SU-DHL-6 (cell line): Measurements from ENCODE around the gene THAP3.

Experiments used
- H2AFZ ChIP-seq: fragments of 200-600 bp; sonication (generic); 2 replicates; pipeline ENCODE4 v1.6.1; 2014; ENCODE audit warnings: low read depth, mild to moderate bottlenecking, moderate library complexity, mixed read lengths, antibody characterized with exemption, low read length; ENCODE audit not compliant: severe bottlenecking
- H3F3A ChIP-seq: fragments of 200-600 bp; shearing (Covaris generic); 2 replicates; pipeline ENCODE4 v1.6.0; 2016; ENCODE audit warnings: antibody characterized with exemption, mild to moderate bottlenecking; ENCODE audit not compliant: insufficient read depth
- H3K27ac ChIP-seq: fragments of 200-600 bp; sonication (generic); 2 replicates; pipeline ENCODE4 v1.5.1; 2016; ENCODE audit warnings: low read depth, mild to moderate bottlenecking, low read length, moderate library complexity, mixed read lengths
- H3K27me3 ChIP-seq: fragments of 200-600 bp; sonication (generic), shearing (Covaris generic); 2 replicates; pipeline ENCODE4 v1.6.0; 2014; ENCODE audit warnings: mild to moderate bottlenecking, low read length
- H3K36me3 ChIP-seq: fragments of 200-600 bp; sonication (generic); 2 replicates; pipeline ENCODE4 v1.6.1; 2014; ENCODE audit warnings: mild to moderate bottlenecking, low read length, mixed read lengths
- H3K4me2 ChIP-seq: fragments of 300-600, 200-600 bp; shearing (Covaris generic), sonication (generic); 2 replicates; pipeline ENCODE4 v1.6.0; 2014; ENCODE audit warnings: low read length, low read depth, mild to moderate bottlenecking; ENCODE audit not compliant: poor library complexity, severe bottlenecking
- H3K4me3 ChIP-seq: fragments of 200-600 bp; sonication (generic); 2 replicates; pipeline ENCODE4 v1.5.1; 2014; ENCODE audit warnings: antibody characterized with exemption, low read length, mild to moderate bottlenecking, mixed read lengths; ENCODE audit not compliant: insufficient read depth, poor library complexity, severe bottlenecking
- H3K79me2 ChIP-seq: fragments of 200-600 bp; sonication (generic); 2 replicates; pipeline ENCODE4 v1.6.1; 2014; ENCODE audit warnings: mild to moderate bottlenecking, low read length, moderate library complexity; ENCODE audit not compliant: insufficient read depth
- H3K9ac ChIP-seq: fragments of 200-600 bp; sonication (generic); 2 replicates; pipeline ENCODE4 v1.7.0; 2014; ENCODE audit warnings: mild to moderate bottlenecking, low read length
- H3K9me2 ChIP-seq: fragments of 200-600 bp; sonication (generic); replicated peaks from 2 replicates; pipeline ENCODE4 v1.6.1; 2014; ENCODE audit warnings: low read length; ENCODE audit not compliant: insufficient read depth
- H3K9me3 ChIP-seq: fragments of 200-600 bp; sonication (generic); 2 replicates; pipeline ENCODE4 v1.6.1; 2014; ENCODE audit warnings: low read length, mixed read lengths; ENCODE audit not compliant: insufficient read depth
- H4K20me1 ChIP-seq: fragments of 200-600 bp; sonication (generic); 2 replicates; pipeline ENCODE4 v1.6.1; 2014; ENCODE audit warnings: low read depth, mild to moderate bottlenecking, antibody characterized with exemption, low read length, moderate library complexity, mixed read lengths
- CTCF ChIP-seq: fragments of 200-600 bp; sonication (generic); IDR thresholded peaks from one replicate; pipeline ENCODE4 v1.5.1; 2017; ENCODE audit warnings: antibody characterized with exemption, mild to moderate bottlenecking, low read length, moderate library complexity; ENCODE audit not compliant: insufficient read depth, poor library complexity, severe bottlenecking
- EZH2phosphoT487 ChIP-seq: fragments of 200-600 bp; sonication (generic), shearing (Covaris generic); conservative IDR thresholded peaks from 2 replicates; pipeline ENCODE4 v1.6.1; 2018; ENCODE audit warnings: mild to moderate bottlenecking, antibody characterized with exemption, low read length, moderate library complexity, mixed read lengths

THAP3 gene

GRCh38 chr1:6613361-6614018, 11.2 kb upstream of the THAP3 start, which contains the start of gene PHF13:
Gene PHF13, plus strand, starts transcription at chr1:6613731. Its CDS starts 336 bp downstream, at chr1:6614067.
- TF ChIP-seq EZH2phosphoT487 (no peak), CTCF (no peak)
- peaks cover 25% of the 10 kb centered on the region for H3K79me2 ChIP-seq

GRCh38 chr1:6614019-6614928, 10.4 kb upstream of the THAP3 start:
- Histone ChIP-seq H4K20me1 (no peaks in the 10 kb centered on the region), H3K4me3 (peak overlapping the region; percentile 93), H2AFZ (peak overlapping the region; percentile 90), H3K9me3 (no peaks in the 10 kb centered on the region), H3K4me2 (peak overlapping the region; percentile 55), H3K9me2 (no peaks in the 10 kb centered on the region), H3K9ac (peak overlapping the region; percentile 99), H3K79me2 (peaks cover 30% of the 10 kb centered on the region), H3K27ac (peak overlapping the region; percentile 65), H3K27me3 (no peaks in the 10 kb centered on the region), H3K36me3 (no peaks in the 10 kb centered on the region), H3F3A (0 out of 2 replicates have a peak, but pooled peaks cover 6% of the 10 kb centered on the region)
- TF ChIP-seq EZH2phosphoT487 (no peak), CTCF (no peak)

More at GRCh38 chr1:6613361-6614018, 11.2 kb upstream of the THAP3 start, which contains the start of gene PHF13:
- Histone ChIP-seq H3K9ac (peak within 1 kb of the TSS; percentile 99), H3K4me3 (peak within 1 kb of the TSS; percentile 93), H3F3A (0 out of 2 replicates have a peak, but pooled peaks cover 6% of the 10 kb centered on the region), H3K4me2 (peak within 1 kb of the TSS; percentile 86), H4K20me1 (no peaks in the 10 kb centered on the region), H2AFZ (peak within 1 kb of the TSS; percentile 90), H3K9me2 (no peaks in the 10 kb centered on the region), H3K36me3 (no peaks in the 10 kb centered on the region), H3K27ac (peak within 1 kb of the TSS; percentile 65), H3K27me3 (no peaks in the 10 kb centered on the region), H3K9me3 (no peaks in the 10 kb centered on the region)

GRCh38 chr1:6614929-6615785, 9.5 kb upstream of the THAP3 start:
- 0 out of 2 replicates have a peak, but pooled peaks cover 6% of the 10 kb centered on the region for H3F3A ChIP-seq
- peaks cover 30% of the 10 kb centered on the region for H3K79me2 ChIP-seq
- TF ChIP-seq EZH2phosphoT487 (no peak), CTCF (no peak)
- peak overlapping the region; percentile 74 for H3K4me2 ChIP-seq
- no peak overlapping the region; the same call in 1 of the 2 replicates for H3K27ac ChIP-seq
- H2AFZ ChIP-seq, result no peak overlapping the region
- H4K20me1 ChIP-seq, result no peaks in the 10 kb centered on the region
- peak overlapping the region; percentile 99 for H3K9ac ChIP-seq
- no peaks in the 10 kb centered on the region for H3K36me3 ChIP-seq
- H3K9me3 ChIP-seq, result no peaks in the 10 kb centered on the region
- peak overlapping the region; percentile 93 for H3K4me3 ChIP-seq
- H3K9me2 ChIP-seq, result no peaks in the 10 kb centered on the region
- H3K27me3 ChIP-seq, result no peaks in the 10 kb centered on the region
